Liver (tissue), 9 donors: Measurements from ENCODE around the gene ITPRID2. TPM values are rescaled to one million over a fixed set of nuclear protein-coding genes. Genes with fewer than 3 reads are reported as not detected.
A peak's percentile ranks its signal among the peaks of the same experiment; 100 is the strongest.

Source experiments
- DNase-seq: peaks from one replicate; pipeline ENCODE4 v3.0.0-alpha.2; 2017; ENCODE audit warnings: low spot score
- H3K27ac ChIP-seq, 2 donors: one replicate each; pipeline ENCODE4 v1.7.0; 2013; ENCODE audit warnings: inconsistent platforms in 2 of 2, low read length in 2 of 2, control low read depth in 1 of 2, low read depth in 1 of 2, mild to moderate bottlenecking in 1 of 2
- H3K27me3 ChIP-seq, 4 donors: one replicate each; pipeline versions ENCODE4 v1.6.1 to v1.7.0; 2013; ENCODE audit warnings: low read length in 3 of 4, inconsistent platforms in 1 of 4, mild to moderate bottlenecking in 1 of 4, moderate library complexity in 1 of 4; ENCODE audit not compliant: control insufficient read depth in 4 of 4, insufficient read depth in 4 of 4
- H3K36me3 ChIP-seq, 4 donors: one replicate each; pipeline versions ENCODE4 v1.6.1 to v1.7.0; 2013; ENCODE audit warnings: low read length in 3 of 4, mild to moderate bottlenecking in 3 of 4, low read depth in 1 of 4, moderate library complexity in 1 of 4; ENCODE audit not compliant: control insufficient read depth in 4 of 4, insufficient read depth in 3 of 4
- H3K4me1 ChIP-seq, 4 donors: one replicate each; pipeline versions ENCODE4 v1.6.1 to v1.7.0; 2013; ENCODE audit warnings: low read length in 3 of 4, mild to moderate bottlenecking in 3 of 4, moderate library complexity in 1 of 4; ENCODE audit not compliant: control insufficient read depth in 4 of 4, insufficient read depth in 4 of 4
- H3K4me3 ChIP-seq, 3 donors: one replicate each; pipeline versions ENCODE4 v1.6.1 to v1.7.0; 2013; ENCODE audit warnings: low read length in 3 of 3, control low read depth in 1 of 3, low read depth in 1 of 3, mild to moderate bottlenecking in 1 of 3
- H3K9ac ChIP-seq, 2 donors: one replicate each; pipeline ENCODE4 v1.7.0; 2013; ENCODE audit warnings: low read length in 2 of 2, mild to moderate bottlenecking in 2 of 2, moderate library complexity in 2 of 2, control low read depth in 1 of 2, low read depth in 1 of 2
- H3K9me3 ChIP-seq, 4 donors: one replicate each; pipeline versions ENCODE4 v1.6.1 to v1.7.0; 2013; ENCODE audit warnings: low read length in 3 of 4; ENCODE audit not compliant: control insufficient read depth in 4 of 4
- ATF3 ChIP-seq: IDR thresholded peaks from 2 replicates; pipeline ENCODE4 v1.6.1; 2016; ENCODE audit warnings: antibody characterized with exemption
- EGR1 ChIP-seq, 2 donors: IDR thresholded peaks; 2 replicates each; pipeline ENCODE4 v1.6.1; 2016 to 2018; ENCODE audit warnings: antibody characterized with exemption in 2 of 2, low read depth in 2 of 2
- FOXA1 ChIP-seq: IDR thresholded peaks from 2 replicates; pipeline ENCODE4 v1.6.1; 2016; ENCODE audit warnings: antibody characterized with exemption
- FOXA2 ChIP-seq: IDR thresholded peaks from 2 replicates; pipeline ENCODE4 v1.6.1; 2016; ENCODE audit warnings: antibody characterized with exemption
- GABPA ChIP-seq, 2 donors: IDR thresholded peaks in 1 of 2; conservative IDR thresholded peaks in 1 of 2; 2 replicates each; pipeline ENCODE4 v1.6.1; 2016; ENCODE audit warnings: antibody characterized with exemption in 2 of 2, mild to moderate bottlenecking in 1 of 2, moderate library complexity in 1 of 2
- HNF4A ChIP-seq, 2 donors: conservative IDR thresholded peaks; 2 replicates each; pipeline ENCODE4 v1.6.1; 2016; ENCODE audit warnings: antibody characterized with exemption in 2 of 2, mild to moderate bottlenecking in 2 of 2
- HNF4G ChIP-seq: IDR thresholded peaks from 2 replicates; pipeline ENCODE4 v1.6.1; 2016; ENCODE audit warnings: antibody characterized with exemption
- JUND ChIP-seq, 2 donors: IDR thresholded peaks; 2 replicates each; pipeline ENCODE4 v1.6.1; 2016; ENCODE audit warnings: antibody characterized with exemption in 2 of 2
- MAX ChIP-seq: IDR thresholded peaks from 2 replicates; pipeline ENCODE4 v1.6.1; 2016; ENCODE audit warnings: antibody characterized with exemption
- NR2F2 ChIP-seq: IDR thresholded peaks from 2 replicates; pipeline ENCODE4 v1.6.1; 2016; ENCODE audit warnings: antibody characterized with exemption
- RAD21 ChIP-seq, 2 donors: IDR thresholded peaks; 2 replicates each; pipeline ENCODE4 v1.6.1; 2016; ENCODE audit warnings: antibody characterized with exemption in 2 of 2, mild to moderate bottlenecking in 2 of 2
- RXRA ChIP-seq, 2 donors: IDR thresholded peaks; 2 replicates each; pipeline ENCODE4 v1.6.1; 2017 to 2018; ENCODE audit warnings: antibody characterized with exemption in 2 of 2, mild to moderate bottlenecking in 1 of 2
- SP1 ChIP-seq: IDR thresholded peaks from 2 replicates; pipeline ENCODE4 v1.6.1; 2018; ENCODE audit warnings: antibody characterized with exemption, mild to moderate bottlenecking
- TAF1 ChIP-seq: conservative IDR thresholded peaks from 2 replicates; pipeline ENCODE4 v1.6.1; 2016; ENCODE audit warnings: antibody characterized with exemption, mild to moderate bottlenecking
- YY1 ChIP-seq: IDR thresholded peaks from 2 replicates; pipeline ENCODE4 v1.6.1; 2016; ENCODE audit warnings: antibody characterized with exemption, mild to moderate bottlenecking
- ZBTB33 ChIP-seq: IDR thresholded peaks from 2 replicates; pipeline ENCODE4 v1.6.1; 2016; ENCODE audit warnings: antibody characterized with exemption
- WGBS: extraction: QIAGEN DNeasy Blood & Tissue Kit; methylation state at CpG from one replicate; pipeline ENCODE4 v1.1.7; 2013; 5-methylcytosine and 5-hydroxymethylcytosine counted together
- polyA plus RNA-seq, 2 donors: library from polyadenylated mRNA; stranded (reverse) in 1 of 2; unstranded in 1 of 2; fragments of 200-250 nt in 1 of 2; fragments of >200 nt in 1 of 2; fragmentation: Nextera tagmentation in 1 of 2; extraction: Ambion mirVana in 1 of 2; gene quantifications; one replicate each; pipeline versions ENCODE4 v1.2.1 to v1.2.3, GENCODE V29; 2013 to 2015
- total RNA-seq, 2 donors: library from RNA; depleted of rRNA; stranded (reverse); fragments of >200 nt; gene quantifications; one replicate each; pipeline ENCODE4 v1.2.3, GENCODE V29; 2014
- TF ChIP-seq, protein P1 (sequence below): IDR thresholded peaks from 2 replicates; pipeline ENCODE4 v1.6.1; 2016; ENCODE audit warnings: antibody characterized with exemption, mild to moderate bottlenecking
- TF ChIP-seq, protein P2 (sequence below): fragments of 150-350 bp; IDR thresholded peaks from 2 replicates; pipeline ENCODE4 v1.5.1; 2017; ENCODE audit warnings: improper control_type of control experiment, low read depth, low read length; ENCODE audit not compliant: missing input control
- donor health status: healthy.
- donor health status: healthy.
- donor health status: healthy.
- donor health status: healthy.
- donor health status: healthy.

Gene ITPRID2
- total and polyA plus RNA-seq, 4 donors: 31.2 to 145 (median 55.1) TPM

DNA sequence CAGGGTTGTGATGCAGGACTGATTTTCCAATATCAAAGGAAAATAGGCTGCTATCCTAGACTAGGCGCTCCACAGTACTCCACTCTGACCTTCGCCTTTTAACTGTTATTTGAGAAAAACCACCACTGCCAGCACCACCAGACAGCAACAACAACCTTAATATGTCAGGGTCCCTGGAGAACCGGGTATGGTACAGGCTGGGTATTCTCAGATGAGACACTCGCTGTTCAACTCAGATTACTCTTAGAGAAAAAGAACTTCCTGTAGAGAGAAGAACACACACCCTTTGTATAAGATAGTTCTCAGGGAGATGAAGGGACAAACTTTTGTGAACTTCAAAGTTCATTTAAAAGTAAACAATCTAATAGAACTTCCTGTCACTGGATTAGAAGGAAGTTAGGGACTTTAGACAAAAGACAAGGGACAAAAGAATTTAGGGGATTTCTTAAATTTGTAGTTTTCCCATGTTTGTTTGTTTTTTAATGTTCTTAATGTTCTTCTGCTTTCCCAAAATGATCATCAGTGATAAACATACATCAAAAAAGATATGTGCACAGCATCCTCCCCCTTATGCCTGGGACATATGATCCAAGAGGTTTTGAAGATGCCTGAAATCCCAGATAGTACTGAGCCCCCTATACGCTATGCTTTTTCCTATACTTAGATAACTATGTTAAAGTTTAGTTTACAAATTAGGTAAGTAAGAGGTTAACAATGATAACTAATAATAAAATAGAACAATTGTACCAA, 52.8 kb downstream of the ITPRID2 start:
- Histone ChIP-seq H3K4me1 (peaks cover 4 to 17% (median 11%) of the 10 kb centered on the region in 4 donors), H3K27me3 (no peaks in the 10 kb centered on the region), H3K36me3 (no peaks in the 10 kb centered on the region), H3K4me3 (peak overlapping the region in 1 of 3 donors; percentile 0), H3K9ac (no peak overlapping the region), H3K27ac (peak overlapping the region; percentile 55 to 72), H3K9me3 (no peaks in the 10 kb centered on the region)
- no peak for TF ChIP-seq TAF1
- TF ChIP-seq FOXA2: no peak
- TF ChIP-seq RXRA (IDR thresholded peaks at IDR 0.05): peak in 1 of 2 donors; percentile 43
- TF ChIP-seq GABPA (IDR thresholded peaks at IDR 0.05 in 1 of 2, conservative IDR thresholded peaks at IDR 0.05 in 1 of 2): peak in 1 of 2 donors; percentile 39
- TF ChIP-seq HNF4A (conservative IDR thresholded peaks at IDR 0.05): peak; percentile 46 to 61
- TF ChIP-seq RAD21 (IDR thresholded peaks at IDR 0.05): peak in 1 of 2 donors; percentile 16
- TF ChIP-seq YY1: peak; percentile 11
- no peak for TF ChIP-seq JUND (IDR thresholded peaks at IDR 0.05)
- TF ChIP-seq EGR1 (IDR thresholded peaks at IDR 0.05; ENCODE audit: low read depth in 2 of 2): no peak
- TF ChIP-seq FOXA1: no peak
- peak; percentile 68 for TF ChIP-seq SP1
- no peak for TF ChIP-seq MAX
- no peak for TF ChIP-seq HNF4G
- TF ChIP-seq NR2F2: no peak
- TF ChIP-seq, protein P1, sequence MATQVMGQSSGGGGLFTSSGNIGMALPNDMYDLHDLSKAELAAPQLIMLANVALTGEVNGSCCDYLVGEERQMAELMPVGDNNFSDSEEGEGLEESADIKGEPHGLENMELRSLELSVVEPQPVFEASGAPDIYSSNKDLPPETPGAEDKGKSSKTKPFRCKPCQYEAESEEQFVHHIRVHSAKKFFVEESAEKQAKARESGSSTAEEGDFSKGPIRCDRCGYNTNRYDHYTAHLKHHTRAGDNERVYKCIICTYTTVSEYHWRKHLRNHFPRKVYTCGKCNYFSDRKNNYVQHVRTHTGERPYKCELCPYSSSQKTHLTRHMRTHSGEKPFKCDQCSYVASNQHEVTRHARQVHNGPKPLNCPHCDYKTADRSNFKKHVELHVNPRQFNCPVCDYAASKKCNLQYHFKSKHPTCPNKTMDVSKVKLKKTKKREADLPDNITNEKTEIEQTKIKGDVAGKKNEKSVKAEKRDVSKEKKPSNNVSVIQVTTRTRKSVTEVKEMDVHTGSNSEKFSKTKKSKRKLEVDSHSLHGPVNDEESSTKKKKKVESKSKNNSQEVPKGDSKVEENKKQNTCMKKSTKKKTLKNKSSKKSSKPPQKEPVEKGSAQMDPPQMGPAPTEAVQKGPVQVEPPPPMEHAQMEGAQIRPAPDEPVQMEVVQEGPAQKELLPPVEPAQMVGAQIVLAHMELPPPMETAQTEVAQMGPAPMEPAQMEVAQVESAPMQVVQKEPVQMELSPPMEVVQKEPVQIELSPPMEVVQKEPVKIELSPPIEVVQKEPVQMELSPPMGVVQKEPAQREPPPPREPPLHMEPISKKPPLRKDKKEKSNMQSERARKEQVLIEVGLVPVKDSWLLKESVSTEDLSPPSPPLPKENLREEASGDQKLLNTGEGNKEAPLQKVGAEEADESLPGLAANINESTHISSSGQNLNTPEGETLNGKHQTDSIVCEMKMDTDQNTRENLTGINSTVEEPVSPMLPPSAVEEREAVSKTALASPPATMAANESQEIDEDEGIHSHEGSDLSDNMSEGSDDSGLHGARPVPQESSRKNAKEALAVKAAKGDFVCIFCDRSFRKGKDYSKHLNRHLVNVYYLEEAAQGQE: no peak
- peak; percentile 26 for TF ChIP-seq ZBTB33
- TF ChIP-seq, protein P2, sequence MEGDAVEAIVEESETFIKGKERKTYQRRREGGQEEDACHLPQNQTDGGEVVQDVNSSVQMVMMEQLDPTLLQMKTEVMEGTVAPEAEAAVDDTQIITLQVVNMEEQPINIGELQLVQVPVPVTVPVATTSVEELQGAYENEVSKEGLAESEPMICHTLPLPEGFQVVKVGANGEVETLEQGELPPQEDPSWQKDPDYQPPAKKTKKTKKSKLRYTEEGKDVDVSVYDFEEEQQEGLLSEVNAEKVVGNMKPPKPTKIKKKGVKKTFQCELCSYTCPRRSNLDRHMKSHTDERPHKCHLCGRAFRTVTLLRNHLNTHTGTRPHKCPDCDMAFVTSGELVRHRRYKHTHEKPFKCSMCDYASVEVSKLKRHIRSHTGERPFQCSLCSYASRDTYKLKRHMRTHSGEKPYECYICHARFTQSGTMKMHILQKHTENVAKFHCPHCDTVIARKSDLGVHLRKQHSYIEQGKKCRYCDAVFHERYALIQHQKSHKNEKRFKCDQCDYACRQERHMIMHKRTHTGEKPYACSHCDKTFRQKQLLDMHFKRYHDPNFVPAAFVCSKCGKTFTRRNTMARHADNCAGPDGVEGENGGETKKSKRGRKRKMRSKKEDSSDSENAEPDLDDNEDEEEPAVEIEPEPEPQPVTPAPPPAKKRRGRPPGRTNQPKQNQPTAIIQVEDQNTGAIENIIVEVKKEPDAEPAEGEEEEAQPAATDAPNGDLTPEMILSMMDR: no peak
- no peak for TF ChIP-seq ATF3
- DNase-seq: no peak
- WGBS: 40% methylated on average over 5 of the region's 5 CpGs
